KMS-11 (cell line): ENCODE data around the gene CCSAP.

ENCODE experiments used
- H2AFZ ChIP-seq: fragments of 200-600 bp; sonication (generic); 2 replicates; pipeline ENCODE4 v1.6.1; 2016; ENCODE audit warnings: antibody characterized with exemption, mixed run types, low read depth
- H3K27ac ChIP-seq: fragments of 200-600 bp; sonication (generic); 2 replicates; pipeline ENCODE4 v1.6.1; 2016; ENCODE audit warnings: mild to moderate bottlenecking, mixed run types
- H3K27me3 ChIP-seq: fragments of 200-600 bp; sonication (generic); 2 replicates; pipeline ENCODE4 v1.6.1; 2017; ENCODE audit warnings: mild to moderate bottlenecking, low read depth, mixed run types, moderate library complexity; ENCODE audit not compliant: insufficient read depth
- H3K36me3 ChIP-seq: fragments of 200-600 bp; sonication (generic); 2 replicates; pipeline ENCODE4 v1.6.1; 2017; ENCODE audit warnings: mild to moderate bottlenecking, mixed run types; ENCODE audit not compliant: insufficient read depth
- H3K4me1 ChIP-seq: fragments of 200-600 bp; sonication (generic); 2 replicates; pipeline ENCODE4 v1.6.1; 2016; ENCODE audit warnings: mild to moderate bottlenecking, low read depth, mixed run types; ENCODE audit not compliant: poor library complexity, severe bottlenecking
- H3K4me2 ChIP-seq: fragments of 200-600 bp; sonication (generic); 2 replicates; pipeline ENCODE4 v1.7.0; 2016; ENCODE audit warnings: mild to moderate bottlenecking, mixed run types
- H3K4me3 ChIP-seq: fragments of 200-600 bp; sonication (generic); IDR thresholded peaks from 2 replicates; pipeline ENCODE4 v1.6.1; 2017; ENCODE audit warnings: low read depth, low read length, mixed read lengths; ENCODE audit not compliant: insufficient read depth
- H3K79me2 ChIP-seq: fragments of 200-600 bp; sonication (generic); 2 replicates; pipeline ENCODE4 v1.6.1; 2016; ENCODE audit warnings: low read depth, mixed run types; ENCODE audit not compliant: insufficient read depth
- H3K9ac ChIP-seq: fragments of 200-600 bp; sonication (generic); 2 replicates; pipeline ENCODE4 v1.6.1; 2016; ENCODE audit warnings: mild to moderate bottlenecking, mixed run types
- H4K20me1 ChIP-seq: fragments of 200-600 bp; sonication (generic); 2 replicates; pipeline ENCODE4 v1.6.1; 2016; ENCODE audit warnings: mild to moderate bottlenecking, mixed run types; ENCODE audit not compliant: insufficient read depth
- CTCF ChIP-seq: fragments of 200-600 bp; sonication (generic); conservative IDR thresholded peaks from 2 replicates; pipeline ENCODE4 v1.6.1; 2017; ENCODE audit warnings: low read depth, mild to moderate bottlenecking, antibody characterized with exemption, low read length, moderate library complexity, mixed read lengths

Gene CCSAP

GRCh38 chr1:229273507-229274232, 69.2 kb downstream of the CCSAP start:
- peaks cover 41% of the 10 kb centered on the region for H3K79me2 ChIP-seq
- H3K4me2 ChIP-seq: peak overlapping the region; percentile 83; the same call in 1 of the 2 replicates
- H3K27ac ChIP-seq: no peak overlapping the region
- TF ChIP-seq CTCF: no peak
- H3K9ac ChIP-seq: no peak overlapping the region
- no peaks in the 10 kb centered on the region for H3K27me3 ChIP-seq
- peaks cover 21% of the 10 kb centered on the region for H3K4me1 ChIP-seq
- no peaks in the 10 kb centered on the region; the same call in 1 of the 2 replicates for H4K20me1 ChIP-seq
- no peaks in the 10 kb centered on the region for H3K36me3 ChIP-seq
- no peak overlapping the region for H2AFZ ChIP-seq
- no peak overlapping the region for H3K4me3 ChIP-seq

- H3K4me3 ChIP-seq: peak overlapping the region; percentile 57
- peaks cover 21% of the 10 kb centered on the region for H3K4me1 ChIP-seq
- no peaks in the 10 kb centered on the region; the same call in 1 of the 2 replicates for H4K20me1 ChIP-seq
- no peak for TF ChIP-seq CTCF
- no peak overlapping the region for H2AFZ ChIP-seq
- peak overlapping the region; percentile 60; the same call in 1 of the 2 replicates for H3K9ac ChIP-seq
- no peaks in the 10 kb centered on the region for H3K36me3 ChIP-seq
- H3K4me2 ChIP-seq: peak overlapping the region; percentile 83
- H3K79me2 ChIP-seq: peaks cover 41% of the 10 kb centered on the region
- no peak overlapping the region for H3K27ac ChIP-seq
- no peaks in the 10 kb centered on the region for H3K27me3 ChIP-seq
Observed at GRCh38 chr1:229272164-229273158, 70.4 kb downstream of the CCSAP start.

- Histone ChIP-seq H2AFZ (peak overlapping the region; percentile 89), H3K4me3 (peak overlapping the region; percentile 78), H3K79me2 (peaks cover 41% of the 10 kb centered on the region), H3K36me3 (no peaks in the 10 kb centered on the region), H3K4me1 (peaks cover 21% of the 10 kb centered on the region), H3K4me2 (peak overlapping the region; percentile 83), H3K27ac (peak overlapping the region; percentile 38; the same call in 1 of the 2 replicates), H4K20me1 (no peaks in the 10 kb centered on the region; the same call in 1 of the 2 replicates), H3K9ac (peak overlapping the region; percentile 60; the same call in 1 of the 2 replicates), H3K27me3 (no peaks in the 10 kb centered on the region)
- TF ChIP-seq CTCF: no peak
Observed at GRCh38 chr1:229271448-229272159, 71.2 kb downstream of the CCSAP start.
